NCI-H82 treated with DMSO at 0.1 percent for 48 hours (cell line): ENCODE data around the gene SYNE3.

Experiments used
- DNase-seq: peaks from one replicate; lab custom pipeline; 2025; ENCODE audit not compliant: unreplicated experiment; lab: John Stamatoyannopoulos, UW

Gene SYNE3

DNA sequence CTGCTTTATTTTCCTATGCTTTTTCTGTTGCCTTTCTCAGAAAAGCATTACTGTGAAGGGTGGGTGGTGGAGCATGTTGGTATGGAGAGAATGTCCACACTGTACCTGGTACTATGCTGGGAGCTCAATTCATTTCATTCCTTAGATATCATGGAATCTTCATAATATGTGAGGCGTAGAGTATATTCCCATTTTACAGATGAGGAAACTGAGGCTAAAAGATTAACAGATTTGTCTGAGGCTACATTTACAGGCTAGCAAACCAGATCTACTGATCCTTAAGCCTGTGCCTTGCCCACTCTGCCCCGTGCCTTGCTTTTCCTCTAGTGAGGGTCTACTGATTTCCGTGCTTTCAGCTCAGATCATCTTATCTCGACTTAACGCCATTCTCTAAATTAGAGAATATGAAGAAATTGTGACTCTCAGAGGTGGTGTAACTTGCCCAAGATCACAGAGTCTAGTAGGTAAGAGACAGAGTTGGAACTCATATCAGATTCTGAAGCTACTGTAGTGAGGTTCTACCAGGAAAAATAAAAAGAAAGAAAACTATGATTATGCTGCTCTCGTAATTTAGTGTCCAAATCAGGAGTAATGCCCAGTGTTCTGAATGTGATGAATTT is 23.9 kb upstream of the SYNE3 start:
- no peak for DNase-seq

DNA sequence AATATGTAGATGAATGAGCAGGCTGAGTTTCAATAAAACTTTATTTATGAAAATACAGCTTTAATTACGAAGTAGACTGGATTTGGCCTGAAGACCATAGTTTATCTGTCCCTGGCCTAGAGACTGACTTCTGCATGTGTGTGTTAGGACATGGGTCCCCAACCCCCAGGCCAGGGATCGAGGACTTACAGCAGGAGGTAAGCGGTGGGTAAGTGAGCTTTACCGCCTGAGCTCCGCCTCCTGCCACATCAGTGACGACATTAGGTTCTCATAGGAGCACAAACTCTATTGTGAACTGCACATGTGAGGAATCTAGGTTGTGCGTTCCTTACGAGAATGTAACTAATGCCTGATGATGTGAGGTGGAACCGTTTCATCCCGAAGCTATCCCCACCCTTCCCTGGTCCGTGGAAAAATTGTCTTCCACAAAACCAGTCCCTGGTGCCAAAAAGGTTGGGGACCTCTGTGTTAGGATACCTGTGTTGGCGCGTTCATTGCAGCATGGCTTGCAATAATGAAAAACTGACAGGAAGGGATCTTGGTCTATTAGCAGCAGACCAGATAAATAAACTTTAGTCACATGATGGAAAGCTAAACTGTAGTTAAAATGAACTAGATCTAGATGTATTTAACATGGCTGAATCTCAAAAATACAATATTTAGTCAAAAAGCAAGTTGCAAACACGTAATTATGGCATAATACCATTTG is 22.5 kb upstream of the SYNE3 start:
- DNase-seq, result no peak

DNA sequence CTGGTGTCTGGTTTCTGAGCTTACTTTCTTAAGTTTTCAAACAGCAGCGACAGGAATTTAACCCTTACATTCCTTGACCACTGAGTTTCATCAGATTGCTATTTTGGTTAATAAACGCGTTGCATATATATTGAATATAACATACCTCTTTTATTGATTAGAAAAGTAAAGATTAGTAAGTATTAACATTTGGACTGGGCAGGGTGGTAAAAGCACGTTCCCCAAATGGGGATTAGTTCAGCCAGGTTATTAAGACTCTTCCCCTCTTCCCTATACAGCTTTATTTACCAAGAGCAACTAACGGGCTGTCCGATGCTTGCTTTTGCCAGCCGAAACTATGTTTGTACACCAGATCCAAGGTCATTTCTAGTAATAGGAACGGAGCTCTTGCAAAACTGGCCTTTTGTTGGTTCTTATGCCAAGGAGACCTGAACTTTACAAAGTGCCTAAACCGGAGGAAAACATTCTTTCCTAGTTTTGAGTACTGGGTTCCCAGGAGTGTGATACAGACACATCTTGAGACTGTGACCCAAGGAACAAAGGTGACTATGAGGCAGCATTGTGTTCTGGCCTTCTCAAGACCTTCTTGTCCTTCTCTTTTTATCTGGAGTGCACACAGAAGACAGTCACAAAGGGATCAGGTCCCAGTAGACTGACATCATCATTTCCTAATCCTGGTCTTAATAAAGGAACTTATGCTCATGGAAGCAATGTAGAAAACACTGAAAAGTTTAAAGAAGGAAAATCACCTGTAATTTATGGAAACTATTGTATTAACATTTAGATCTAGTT is 21.0 kb upstream of the SYNE3 start:
- peak; percentile 32 for DNase-seq

DNA sequence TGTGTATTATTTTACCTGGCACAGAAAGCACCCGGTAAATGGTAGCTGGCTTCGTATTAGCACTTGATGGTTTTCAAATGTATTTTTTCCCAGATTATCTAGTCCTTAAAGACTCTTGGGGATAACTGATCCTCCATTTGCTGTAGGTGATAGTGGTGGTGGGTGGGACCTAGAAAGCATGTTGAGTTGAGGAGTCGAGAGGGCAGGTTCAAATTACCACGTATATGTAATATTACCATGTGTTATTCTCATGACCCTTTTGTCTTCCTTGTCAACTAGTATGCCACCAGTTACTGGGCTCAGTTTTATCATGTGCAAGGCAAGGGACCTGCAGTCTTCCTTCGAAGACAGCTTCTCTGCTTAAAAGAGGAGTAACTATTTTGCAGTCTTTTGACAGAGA is 20.2 kb upstream of the SYNE3 start:
- DNase-seq, result no peak

DNA sequence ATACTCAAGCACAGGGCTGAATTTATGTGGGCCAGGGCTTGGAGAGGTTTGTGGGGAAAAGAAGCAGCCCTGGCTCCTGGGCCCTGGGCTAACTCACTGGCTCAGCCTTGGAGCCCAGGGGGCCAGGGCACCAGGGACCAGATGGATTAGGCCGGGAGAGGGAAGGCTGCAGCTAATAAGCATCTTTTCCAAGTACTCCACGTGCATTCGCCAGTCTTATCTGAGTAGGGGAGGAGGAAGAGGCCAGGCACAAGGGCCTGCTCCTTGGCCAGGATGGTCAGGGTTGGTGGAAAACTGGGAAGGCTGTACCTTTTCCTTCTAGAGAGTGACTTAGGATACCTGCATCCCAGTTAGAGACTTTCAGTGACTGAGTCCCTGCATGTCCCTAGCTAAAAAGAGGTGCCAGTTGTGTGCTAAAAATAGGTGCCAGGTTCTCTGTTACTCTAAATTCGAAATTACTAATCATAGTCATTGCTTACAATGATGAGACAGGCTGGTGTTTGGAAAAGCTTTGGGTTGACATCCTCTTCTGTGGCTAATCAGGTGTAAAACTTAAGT is 19.7 kb upstream of the SYNE3 start:
- peak; percentile 16 for DNase-seq

DNA sequence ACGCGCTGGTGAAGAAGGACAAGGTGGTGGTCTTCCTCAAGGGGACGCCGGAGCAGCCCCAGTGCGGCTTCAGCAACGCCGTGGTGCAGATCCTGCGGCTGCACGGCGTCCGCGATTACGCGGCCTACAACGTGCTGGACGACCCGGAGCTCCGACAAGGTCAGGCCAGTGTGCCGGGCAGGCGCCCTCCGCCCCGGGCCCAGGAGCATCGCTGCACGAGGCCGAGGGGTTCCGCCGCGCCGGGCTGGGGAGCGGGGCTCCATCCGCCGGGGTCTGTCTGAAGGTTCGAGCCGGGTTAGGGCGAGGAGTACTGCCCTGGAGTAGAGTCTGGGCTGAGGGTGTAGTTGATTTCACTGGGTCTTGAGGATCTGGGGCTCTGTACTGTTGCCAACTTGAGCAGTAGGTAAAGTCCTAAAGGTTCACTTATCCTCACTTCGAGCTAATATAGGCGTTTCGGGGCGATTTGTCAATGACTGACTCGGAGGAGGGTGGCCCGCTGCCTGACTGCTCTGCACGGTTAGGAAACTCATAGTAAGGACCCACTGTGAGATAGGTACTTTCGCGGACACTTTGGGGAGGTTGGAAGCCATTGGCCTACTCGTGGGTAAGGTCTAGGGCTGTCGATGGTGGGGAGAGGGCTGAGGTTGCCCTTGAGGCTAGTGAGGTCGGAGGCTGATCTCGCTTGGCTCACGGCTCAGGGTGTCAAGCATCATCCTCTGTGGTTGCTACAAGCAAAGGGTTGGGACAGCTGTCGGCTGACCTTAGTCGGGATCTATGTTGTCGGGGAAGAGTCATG is 19.0 kb upstream of the SYNE3 start:
- DNase-seq, result no peak

DNA sequence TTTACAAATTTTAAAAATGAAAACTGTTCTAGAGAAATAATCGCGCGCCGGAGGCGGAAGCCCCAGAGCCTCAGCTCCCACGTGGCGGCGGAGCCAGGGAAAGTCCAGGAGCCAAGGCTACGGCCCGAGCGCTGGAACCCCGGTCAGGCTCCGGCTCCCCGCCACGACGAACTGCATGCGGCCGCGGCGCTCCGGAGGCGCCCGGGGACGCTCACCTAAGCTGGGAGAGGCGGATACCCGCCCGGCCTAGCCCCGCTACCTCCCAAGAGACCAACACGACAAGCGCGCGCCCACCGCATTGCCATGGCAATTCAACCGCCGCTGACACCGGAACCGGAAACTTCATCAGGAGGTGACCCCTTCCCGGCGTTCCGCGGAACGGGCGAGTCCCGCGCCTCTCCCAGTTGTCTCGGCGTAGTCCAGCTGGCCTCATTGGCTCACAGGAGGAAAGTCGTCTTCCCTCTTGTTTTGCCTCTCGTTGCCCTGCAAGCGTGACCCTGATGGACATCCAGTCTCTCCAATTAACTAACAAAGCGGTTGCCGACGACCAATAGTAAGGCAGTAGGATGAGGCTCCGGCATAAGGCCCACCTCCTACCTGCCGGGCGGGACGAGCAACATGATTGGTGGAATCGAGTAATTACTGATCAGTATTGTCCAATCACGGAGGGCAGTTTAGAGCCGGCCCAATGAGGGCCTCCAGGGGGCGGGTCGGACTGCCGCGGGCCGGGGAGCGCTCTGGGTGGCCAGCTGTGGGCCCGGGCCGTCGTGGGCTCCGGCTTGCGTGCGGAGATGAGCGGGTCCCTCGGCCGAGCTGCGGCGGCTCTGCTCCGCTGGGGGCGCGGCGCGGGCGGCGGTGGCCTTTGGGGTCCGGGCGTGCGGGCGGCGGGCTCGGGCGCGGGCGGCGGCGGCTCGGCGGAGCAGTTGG is 18.1 kb upstream of the SYNE3 start, which contains the start of gene GLRX5:
Gene GLRX5, plus strand, starts transcription at position 752 of the 927 bp plus-strand sequence. Its CDS starts 40 bp downstream, at position 792.
- DNase-seq, result peak; percentile 97

DNA sequence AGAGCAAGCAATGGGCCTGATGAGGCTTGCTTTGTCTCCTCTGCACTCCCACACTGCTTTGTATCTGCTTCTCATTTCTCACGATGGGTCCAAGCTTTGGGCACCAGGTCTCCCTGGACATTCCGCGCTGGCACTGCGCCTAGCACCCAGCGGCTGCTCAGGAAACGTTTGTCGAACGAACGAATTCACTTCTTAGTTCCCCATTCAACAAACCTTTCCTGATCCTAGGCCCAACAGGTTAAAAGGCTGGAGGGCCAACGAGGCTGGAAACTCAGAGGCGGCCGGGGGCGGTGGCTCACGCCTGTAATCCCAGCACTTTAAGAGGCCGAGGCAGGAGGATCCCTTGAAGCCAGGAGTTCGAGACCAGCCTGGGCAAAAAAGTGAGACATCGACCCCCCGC is 17.4 kb upstream of the SYNE3 start:
- no peak for DNase-seq

DNA sequence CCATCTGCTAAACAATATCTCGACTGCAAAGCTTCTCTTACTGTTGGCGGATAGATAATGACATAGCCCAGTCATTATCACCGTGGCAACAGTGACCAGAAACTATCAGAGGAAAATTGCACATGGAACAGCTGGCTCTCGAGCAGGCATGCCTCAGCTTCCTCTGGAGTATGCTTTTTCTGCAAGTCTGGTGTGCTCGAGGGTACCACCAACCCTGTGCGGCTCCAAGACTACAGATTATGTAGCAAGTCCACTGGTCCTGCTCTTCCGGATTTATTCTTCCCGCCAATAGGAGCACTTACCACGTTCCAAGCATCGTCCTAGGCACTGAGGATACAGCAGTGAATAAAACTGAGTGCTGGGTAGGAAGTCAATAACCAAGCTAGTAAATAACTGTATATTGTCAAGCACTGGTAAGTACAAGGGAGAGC is 17.0 kb upstream of the SYNE3 start:
- no peak for DNase-seq

DNA sequence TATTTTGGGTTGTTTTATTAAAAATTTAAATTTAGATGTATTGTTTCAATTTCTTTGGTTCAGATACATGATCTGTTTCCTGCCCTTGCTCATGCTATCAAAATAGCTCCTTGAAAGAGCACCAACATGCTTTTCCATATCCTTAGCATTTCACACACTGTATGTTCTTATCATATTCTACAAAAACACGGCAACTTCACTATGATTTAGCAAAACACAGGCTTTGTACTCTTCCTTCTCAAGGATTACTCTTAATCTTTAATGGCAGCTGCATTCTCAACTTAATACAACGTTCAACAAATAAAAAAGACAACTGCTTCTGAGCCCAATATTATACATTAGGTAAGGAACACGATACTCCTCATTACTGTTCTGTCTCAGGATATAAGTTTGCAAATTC is 15.5 kb upstream of the SYNE3 start:
- DNase-seq, result no peak

DNA sequence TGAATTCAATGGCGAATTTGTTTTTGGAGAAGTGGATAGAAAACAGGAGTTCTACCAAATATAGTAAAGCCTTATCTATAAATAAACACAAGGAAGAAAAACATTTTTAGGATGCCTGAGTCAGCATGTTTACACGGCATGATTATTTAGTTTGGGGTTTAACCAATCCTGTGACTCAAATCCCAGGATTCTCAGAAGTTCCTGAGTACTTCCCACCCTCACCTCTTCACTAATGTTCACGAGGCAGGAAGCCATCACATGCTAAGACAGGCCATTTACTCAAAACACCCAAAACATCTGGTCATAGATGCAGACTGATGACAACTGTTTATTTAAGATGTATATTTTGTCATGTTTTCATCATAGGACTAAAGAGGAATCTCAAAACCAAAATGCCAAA is 15.0 kb upstream of the SYNE3 start:
- no peak for DNase-seq

DNA sequence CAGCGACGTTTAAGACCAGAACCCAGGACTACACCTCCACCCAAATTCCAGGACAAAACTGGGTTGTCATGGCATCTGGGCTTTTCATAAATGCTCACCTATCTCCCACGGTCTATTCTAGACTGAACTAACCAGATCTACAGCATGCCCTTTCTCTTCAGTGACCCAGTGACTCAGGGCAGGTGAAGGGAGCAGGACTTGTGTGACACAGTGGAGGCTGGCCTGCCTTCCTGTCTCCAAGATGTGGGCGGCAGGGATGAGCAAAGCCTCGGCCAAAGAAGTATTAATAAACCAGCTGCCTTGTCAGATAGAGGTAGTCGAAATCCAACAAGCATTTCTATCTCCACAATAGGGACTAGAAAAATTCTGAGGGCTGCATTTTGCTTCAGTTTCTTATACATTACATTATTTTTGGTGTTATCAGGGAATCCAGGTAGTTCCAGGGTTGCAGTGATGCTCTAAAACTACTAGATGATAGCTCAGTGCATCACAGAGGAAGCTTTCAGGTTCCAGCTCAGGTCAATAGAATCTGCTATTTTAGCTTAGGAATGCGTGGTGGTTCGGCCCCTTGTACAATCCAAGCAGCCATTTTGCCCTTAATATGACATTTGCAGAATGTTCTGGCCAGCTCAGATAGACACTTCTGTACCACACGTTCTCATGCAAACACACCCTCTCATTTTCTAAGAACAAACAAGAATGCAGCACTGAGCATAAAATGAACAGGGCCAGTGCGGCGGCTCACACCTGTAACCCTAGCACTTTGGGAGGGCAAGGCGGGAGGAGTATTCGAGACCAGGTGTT is 14.2 kb upstream of the SYNE3 start:
- no peak for DNase-seq

DNA sequence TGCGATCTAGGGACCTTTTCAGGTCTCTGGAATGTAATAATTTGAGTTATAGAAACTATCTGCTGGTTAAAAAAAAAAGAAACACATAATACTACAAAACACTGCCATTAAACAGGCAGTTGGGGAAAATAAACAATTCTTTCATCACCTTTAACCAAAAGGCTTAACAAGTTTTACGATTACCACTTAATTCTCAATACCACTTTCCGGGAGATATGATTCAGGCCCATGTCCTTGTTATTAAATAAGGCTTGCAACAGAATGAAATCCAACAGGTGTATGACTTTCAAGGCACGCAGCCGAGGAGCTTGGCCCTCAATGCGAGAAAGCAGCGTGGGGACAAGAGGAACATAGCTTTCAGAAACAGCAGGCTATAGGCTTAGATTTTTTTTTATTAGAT is 12.8 kb upstream of the SYNE3 start:
- no peak for DNase-seq

DNA sequence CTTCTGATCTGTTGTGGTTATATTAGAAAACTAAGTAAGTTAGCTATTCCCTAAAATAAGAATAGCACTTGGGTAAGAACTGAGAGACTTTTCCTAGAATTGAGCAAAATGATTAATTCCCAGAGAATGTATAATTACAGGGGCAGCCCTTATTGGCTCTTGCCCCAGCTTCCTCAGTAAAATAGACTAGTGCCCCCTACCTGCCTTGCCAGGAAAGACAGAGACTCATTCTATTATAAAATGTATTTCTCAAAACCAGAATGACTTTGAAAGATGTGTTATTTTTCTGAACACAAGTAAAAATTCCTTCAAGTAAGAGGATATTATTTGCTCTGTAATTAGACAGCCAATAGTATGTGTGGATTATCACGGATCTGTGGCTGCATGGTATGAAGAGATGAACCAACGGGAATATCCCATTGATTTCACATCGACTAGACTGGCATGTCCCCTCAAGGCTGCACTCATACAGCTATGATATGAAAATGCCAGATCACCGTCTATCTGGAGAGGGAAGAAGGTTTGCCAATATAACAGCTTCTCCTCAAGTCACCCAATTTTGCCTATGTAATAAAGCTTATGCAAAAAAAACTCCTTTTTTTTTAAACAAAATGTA is 11.0 kb upstream of the SYNE3 start:
- DNase-seq, result peak; percentile 34

DNA sequence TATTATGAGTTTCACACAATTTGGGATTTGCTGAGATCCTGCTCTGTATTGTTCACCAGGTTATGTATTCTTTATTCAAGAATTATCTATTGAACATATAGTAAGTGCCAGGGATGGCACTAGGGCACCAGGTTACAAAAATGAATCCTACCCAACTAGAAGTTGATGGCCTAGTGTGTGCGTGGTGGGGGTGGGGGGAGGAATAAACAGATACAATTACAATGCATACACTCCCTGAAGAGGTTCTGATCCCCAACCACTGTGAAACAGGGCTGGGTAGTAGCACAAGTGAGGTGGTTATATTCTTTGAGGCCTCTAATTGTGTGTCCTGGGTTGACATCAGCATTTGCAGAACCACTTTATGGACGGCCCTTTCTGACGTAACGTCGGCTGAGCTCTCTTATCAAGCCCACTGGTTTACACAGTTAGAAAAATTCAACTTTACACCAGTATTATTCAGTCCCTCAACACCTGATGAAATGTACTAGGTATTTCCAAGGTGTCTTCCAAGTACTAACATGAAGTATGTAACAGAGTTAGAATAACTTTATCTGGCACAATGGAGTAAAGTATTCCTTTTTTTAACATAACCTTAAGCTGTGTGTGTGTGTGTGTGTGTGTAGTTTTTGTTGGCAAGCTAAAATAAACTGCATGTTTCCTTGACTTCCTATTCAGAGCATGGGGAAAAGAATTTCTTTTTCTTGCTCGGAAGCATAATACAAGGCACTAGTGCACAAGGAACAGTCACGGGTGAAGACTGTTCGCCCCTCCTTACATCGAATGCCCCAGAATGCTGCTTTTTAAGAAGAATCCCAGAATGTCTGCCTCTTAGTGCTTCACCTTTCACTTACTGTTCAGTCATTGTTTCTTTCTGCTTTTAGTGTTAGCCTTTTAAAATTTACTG is 10.3 kb upstream of the SYNE3 start:
- DNase-seq, result no peak

DNA sequence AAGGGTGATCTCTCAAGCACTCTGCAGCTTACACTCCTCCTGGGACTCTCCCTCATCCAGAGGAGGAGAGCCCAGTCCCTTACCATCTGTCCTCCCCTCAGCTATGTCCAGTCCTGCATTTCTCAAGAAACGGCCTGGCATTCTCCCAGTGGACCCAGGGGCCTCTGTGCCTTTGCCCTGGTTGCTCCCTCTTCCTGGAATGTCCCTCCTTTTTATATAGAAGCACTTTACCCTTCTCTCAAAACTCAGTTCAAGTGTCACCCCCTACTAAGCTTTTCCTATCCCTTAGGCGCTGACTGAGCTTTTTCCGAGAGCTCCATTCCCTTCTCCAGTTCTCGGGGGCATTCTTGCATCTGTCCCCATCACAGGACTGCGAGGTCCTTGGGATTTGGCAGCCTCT is 9.5 kb upstream of the SYNE3 start:
- DNase-seq, result no peak

DNA sequence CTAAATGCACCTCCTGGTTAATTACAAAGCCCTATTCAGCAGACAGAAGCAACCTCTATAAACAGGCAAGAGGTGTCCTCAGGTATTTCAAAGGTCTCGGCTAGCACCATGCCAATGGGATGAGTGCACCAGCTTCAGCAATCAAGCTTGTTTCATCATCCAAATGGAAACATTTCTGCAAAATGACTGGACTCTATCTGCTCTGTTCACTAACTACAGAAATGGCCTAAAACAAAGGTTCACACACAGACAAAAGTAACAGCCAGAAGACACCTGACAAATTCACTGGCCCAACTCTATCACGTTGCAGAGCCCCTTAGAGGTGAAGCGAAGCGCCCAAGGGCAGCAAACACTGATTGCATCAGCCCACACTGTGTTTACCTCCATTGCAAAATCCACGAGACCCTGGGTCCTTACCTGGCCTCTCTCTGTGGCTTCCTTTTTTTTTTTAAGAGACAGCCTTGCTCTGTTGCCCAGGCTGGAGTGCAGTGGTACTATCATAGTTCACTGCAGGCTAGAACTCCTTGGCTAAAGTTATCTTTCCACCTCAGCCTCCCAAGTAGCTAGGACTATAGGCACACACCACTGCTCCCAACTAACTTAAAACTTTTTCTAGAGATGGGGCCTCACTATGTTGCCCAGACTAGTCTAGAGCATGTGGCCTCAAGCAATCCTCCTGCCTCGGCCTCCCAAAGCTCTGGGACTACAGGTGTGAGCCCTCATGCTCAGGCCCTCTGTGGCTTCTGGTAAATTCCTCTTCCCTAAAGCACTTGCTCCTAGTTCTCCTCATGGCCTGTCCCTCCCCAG is 8.5 kb upstream of the SYNE3 start:
- no peak for DNase-seq
